GM12892 (cell line): Measurements from ENCODE around the gene CAPN5.

Experiments
- POLR2A ChIP-seq: IDR thresholded peaks from 2 replicates; pipeline ENCODE4 v1.6.1; 2011; ENCODE audit warnings: low read depth, low read length, control low read depth
- POLR2AphosphoS5 ChIP-seq: IDR thresholded peaks from 2 replicates; pipeline ENCODE4 v1.6.1; 2011; ENCODE audit warnings: low read depth, low read length, control low read depth

DNA sequence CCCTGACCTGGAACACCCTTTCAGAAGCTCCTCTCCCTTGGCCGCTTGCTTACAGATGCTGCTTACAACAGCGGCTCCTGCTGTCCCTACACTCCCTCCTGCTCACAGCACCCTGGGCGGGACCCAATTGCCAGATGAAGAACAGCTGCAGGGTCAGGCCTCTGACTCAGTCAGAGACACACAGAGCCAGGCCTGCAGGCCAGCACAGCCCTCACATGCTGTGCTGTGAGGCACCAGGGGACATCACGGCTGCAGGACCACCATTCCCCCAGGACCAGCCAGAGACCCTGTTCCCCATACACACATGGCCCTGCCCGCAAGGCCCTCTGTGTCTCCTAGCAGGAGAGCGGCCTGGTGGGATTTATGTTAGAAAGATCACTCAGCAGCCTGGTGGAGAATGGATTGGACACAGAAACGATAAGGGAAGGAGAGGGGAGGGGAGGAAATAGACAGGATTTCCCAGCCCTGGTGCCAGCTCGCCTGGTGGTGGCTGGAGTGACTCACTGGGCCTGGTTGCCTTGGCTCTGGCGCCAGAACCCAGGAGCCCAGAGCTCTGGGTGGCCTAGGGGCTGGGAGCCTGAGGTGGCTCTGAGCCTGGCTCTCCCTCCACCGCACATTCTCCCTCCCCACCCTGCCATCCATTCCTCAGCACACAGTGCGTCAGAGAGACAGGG, 6.7 kb downstream of the CAPN5 start:
- TF ChIP-seq POLR2AphosphoS5 (no peak), POLR2A (no peak)
